Kidney (tissue), 14 donors: ENCODE measurements around the gene SMARCE1. TPM values are rescaled to one million over a fixed set of nuclear protein-coding genes. Genes with fewer than 3 reads are reported as not detected.

ENCODE experiments used
- DNase-seq, 5 donors: peaks; one replicate each; pipeline ENCODE4 v3.0.0-alpha.2; 2013 to 2020
- FAIRE-seq: peaks from 2 replicates; lab custom pipeline; 2012; peaks lifted over from hg19 to GRCh38; lab: Jason Lieb, UNC
- H3K27ac ChIP-seq, 2 donors: one replicate each; pipeline ENCODE4 v1.7.0; 2013; ENCODE audit warnings: low read depth in 2 of 2, low read length in 2 of 2, inconsistent platforms in 1 of 2
- H3K27me3 ChIP-seq: one replicate; pipeline ENCODE4 v1.7.1; 2013; ENCODE audit warnings: low read length, inconsistent platforms; ENCODE audit not compliant: control insufficient read depth, insufficient read depth
- H3K36me3 ChIP-seq, 3 donors: one replicate each; pipeline versions ENCODE4 v1.7.0 to v1.7.1; 2013; ENCODE audit warnings: low read length in 3 of 3, control low read depth in 1 of 3, inconsistent platforms in 1 of 3; ENCODE audit not compliant: insufficient read depth in 3 of 3, control insufficient read depth in 2 of 3
- H3K4me1 ChIP-seq, 3 donors: one replicate each; pipeline versions ENCODE4 v1.7.0 to v1.7.1; 2013; ENCODE audit warnings: low read length in 3 of 3, inconsistent platforms in 1 of 3, low read depth in 1 of 3; ENCODE audit not compliant: control insufficient read depth in 2 of 3, insufficient read depth in 2 of 3
- H3K4me3 ChIP-seq, 3 donors: one replicate each; pipeline versions ENCODE4 v1.7.0 to v1.8.1; 2013; ENCODE audit warnings: low read length in 3 of 3, control low read depth in 1 of 3, inconsistent platforms in 1 of 3
- H3K9ac ChIP-seq, 3 donors: one replicate each; pipeline versions ENCODE4 v1.7.0 to v1.7.1; 2013; ENCODE audit warnings: low read length in 3 of 3, control low read depth in 1 of 3, inconsistent platforms in 1 of 3
- H3K9me3 ChIP-seq, 3 donors: one replicate each; pipeline versions ENCODE4 v1.7.0 to v1.7.1; 2013; ENCODE audit warnings: low read length in 3 of 3, control low read depth in 1 of 3, inconsistent platforms in 1 of 3; ENCODE audit not compliant: control insufficient read depth in 2 of 3, insufficient read depth in 1 of 3
- intact Hi-C: fragments of 100-400 bp; cut with DNase I; formaldehyde crosslinking; loops from one replicate; pipeline ENCODE4 v1.11.1; 2022
- polyA plus RNA-seq: library from polyadenylated mRNA; stranded (reverse); fragments of 350-450 nt; fragmentation: Illumina TruSeq; extraction: RNeasy Lipid Tissue Mini Kit (QIAGEN cat#74804); gene quantifications from one replicate; pipeline ENCODE4 v1.2.3, GENCODE V29; 2014; ENCODE audit warnings: low read depth, low replicate concordance; ENCODE audit not compliant: insufficient read depth
- total RNA-seq: library from RNA; stranded (reverse); fragmentation: NEBNext Ultra II Directional; extraction: Animal tissue kit (Norgen Biotek cat#: 25700); gene quantifications from one replicate; pipeline ENCODE4 v1.2.1, GENCODE V29; 2021
- TF ChIP-seq, protein P1 (sequence below): IDR thresholded peaks from 3 replicates; pipeline ENCODE4 v1.5.1; 2012; ENCODE audit warnings: mild to moderate bottlenecking, moderate library complexity, borderline replicate concordance; ENCODE audit not compliant: insufficient read depth; ENCODE audit errors: extremely low read depth
- donor health status: control.
- donor health status: control.
- donor health status: control.
- donor health status: control.
- donor health status: control.
- donor health status: DM: yes; HTN: yes; CAD: no.
- donor health status: Normal renal cell carcinoma (clear cell type).

SMARCE1 gene
- total and polyA plus RNA-seq, 2 donors from 2014 or later: 73.4 to 112 TPM

DNA sequence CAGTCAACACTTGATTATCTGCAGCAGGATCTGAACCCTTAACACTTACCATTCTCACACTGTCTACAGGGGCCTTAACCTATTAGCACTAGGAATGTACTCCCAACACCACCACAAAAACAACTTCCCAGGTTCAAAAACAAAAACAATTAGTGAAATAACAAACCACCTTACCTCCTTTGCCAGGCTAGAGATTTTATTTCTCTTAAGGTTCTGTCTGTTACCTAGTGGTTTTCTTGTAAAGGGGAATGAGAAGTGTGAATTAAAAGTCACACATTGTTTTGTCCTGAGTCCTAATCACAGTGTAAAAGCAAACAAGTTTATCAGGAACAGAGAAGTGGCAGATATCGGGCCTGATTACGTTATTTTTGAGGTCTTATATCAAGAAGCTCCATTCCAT, 9.7 kb downstream of the SMARCE1 start:
- H3K4me1 ChIP-seq: no peaks in the 10 kb centered on the region
- FAIRE-seq (no peak), DNase-seq (no peak)
- no peak overlapping the region for H3K9ac ChIP-seq
- H3K27me3 ChIP-seq: no peaks in the 10 kb centered on the region
- TF ChIP-seq, protein P1, sequence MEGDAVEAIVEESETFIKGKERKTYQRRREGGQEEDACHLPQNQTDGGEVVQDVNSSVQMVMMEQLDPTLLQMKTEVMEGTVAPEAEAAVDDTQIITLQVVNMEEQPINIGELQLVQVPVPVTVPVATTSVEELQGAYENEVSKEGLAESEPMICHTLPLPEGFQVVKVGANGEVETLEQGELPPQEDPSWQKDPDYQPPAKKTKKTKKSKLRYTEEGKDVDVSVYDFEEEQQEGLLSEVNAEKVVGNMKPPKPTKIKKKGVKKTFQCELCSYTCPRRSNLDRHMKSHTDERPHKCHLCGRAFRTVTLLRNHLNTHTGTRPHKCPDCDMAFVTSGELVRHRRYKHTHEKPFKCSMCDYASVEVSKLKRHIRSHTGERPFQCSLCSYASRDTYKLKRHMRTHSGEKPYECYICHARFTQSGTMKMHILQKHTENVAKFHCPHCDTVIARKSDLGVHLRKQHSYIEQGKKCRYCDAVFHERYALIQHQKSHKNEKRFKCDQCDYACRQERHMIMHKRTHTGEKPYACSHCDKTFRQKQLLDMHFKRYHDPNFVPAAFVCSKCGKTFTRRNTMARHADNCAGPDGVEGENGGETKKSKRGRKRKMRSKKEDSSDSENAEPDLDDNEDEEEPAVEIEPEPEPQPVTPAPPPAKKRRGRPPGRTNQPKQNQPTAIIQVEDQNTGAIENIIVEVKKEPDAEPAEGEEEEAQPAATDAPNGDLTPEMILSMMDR: no peak
- peaks cover 20 to 56% (median 35%) of the 10 kb centered on the region in 3 donors for H3K36me3 ChIP-seq
- no peak overlapping the region for H3K4me3 ChIP-seq
- no peaks in the 10 kb centered on the region for H3K9me3 ChIP-seq
- H3K27ac ChIP-seq: no peak overlapping the region
- intact Hi-C loops: no loop called here

DNA sequence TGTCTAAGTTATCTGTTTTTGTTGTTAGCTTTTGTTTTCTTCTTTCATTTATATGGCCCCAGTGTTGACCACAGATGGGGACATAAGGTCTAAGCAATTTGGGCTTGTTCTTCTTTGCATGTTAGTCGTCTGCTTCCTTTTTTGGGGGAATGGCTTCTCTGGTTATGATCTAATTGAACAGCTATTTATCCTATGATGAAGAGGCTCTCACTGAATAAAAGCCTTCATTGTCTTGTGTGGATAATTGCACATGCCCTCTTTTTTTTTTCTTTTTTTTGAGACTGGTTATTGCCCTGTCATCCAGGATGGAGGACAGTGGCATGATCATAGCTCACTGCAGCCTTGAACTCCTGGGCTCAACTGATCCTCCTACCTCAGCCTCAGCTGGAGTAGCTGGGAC, 13.7 kb downstream of the SMARCE1 start:
- DNase-seq: no peak
- no peaks in the 10 kb centered on the region for H3K9me3 ChIP-seq
- H3K27me3 ChIP-seq: no peaks in the 10 kb centered on the region
- H3K9ac ChIP-seq: no peak overlapping the region
- H3K36me3 ChIP-seq: peaks cover 32 to 74% (median 33%) of the 10 kb centered on the region in 3 donors
- FAIRE-seq: no peak
- TF ChIP-seq, protein P1: no peak
- H3K4me1 ChIP-seq: no peaks in the 10 kb centered on the region
- no peak overlapping the region for H3K27ac ChIP-seq
- H3K4me3 ChIP-seq: no peak overlapping the region
- intact Hi-C loops: no loop called here

DNA sequence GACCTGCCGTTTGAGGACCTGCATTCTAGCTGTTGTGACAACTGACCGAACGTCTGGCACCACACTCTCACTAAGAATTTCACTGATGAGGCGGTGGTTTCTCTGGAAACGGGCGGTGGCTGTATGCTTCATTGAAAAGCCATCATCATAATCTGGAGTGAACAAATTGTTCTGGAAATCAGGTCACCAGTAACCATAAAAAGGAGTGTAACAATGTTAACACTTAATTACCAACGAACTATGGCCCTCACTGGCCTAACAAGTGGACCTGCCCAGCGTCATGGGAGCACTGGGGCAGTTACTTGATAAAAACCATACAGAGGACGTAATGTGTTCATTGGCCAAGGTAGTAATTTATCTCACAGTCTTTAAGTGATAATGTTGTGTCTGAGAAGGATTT, 15.4 kb downstream of the SMARCE1 start:
- intact Hi-C loops: no loop called here
- Histone ChIP-seq H3K4me1 (no peaks in the 10 kb centered on the region), H3K27ac (no peak overlapping the region), H3K9ac (no peak overlapping the region), H3K9me3 (no peaks in the 10 kb centered on the region), H3K4me3 (no peak overlapping the region), H3K27me3 (no peaks in the 10 kb centered on the region), H3K36me3 (peaks cover 31 to 76% (median 32%) of the 10 kb centered on the region in 3 donors)
- FAIRE-seq (no peak), DNase-seq (no peak)
- TF ChIP-seq, protein P1: no peak

DNA sequence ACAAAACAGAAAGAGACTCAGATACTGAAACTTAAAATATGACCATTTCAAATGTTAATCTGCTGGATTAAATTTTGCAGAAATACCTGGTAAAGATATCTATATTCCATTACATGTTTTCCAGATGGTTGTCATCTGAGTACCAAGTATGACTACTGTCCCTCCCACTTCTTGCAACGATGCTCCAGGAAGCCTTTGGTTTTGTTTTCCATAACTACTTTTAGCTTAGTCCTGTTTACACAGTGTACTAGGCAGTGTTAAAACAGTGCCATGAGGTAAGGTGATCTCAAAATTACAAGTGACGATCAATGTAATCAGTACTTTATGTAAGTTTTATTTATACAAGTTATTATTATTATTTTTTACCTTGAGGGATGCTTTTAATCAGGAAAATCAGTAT, 17.8 kb downstream of the SMARCE1 start:
- no peak overlapping the region for H3K4me3 ChIP-seq
- H3K36me3 ChIP-seq: peaks cover 21 to 56% (median 24%) of the 10 kb centered on the region in 3 donors
- no peak overlapping the region for H3K27ac ChIP-seq
- no peak for DNase-seq
- no peaks in the 10 kb centered on the region for H3K27me3 ChIP-seq
- FAIRE-seq: no peak
- intact Hi-C loops: no loop called here
- no peaks in the 10 kb centered on the region for H3K4me1 ChIP-seq
- no peak overlapping the region for H3K9ac ChIP-seq
- TF ChIP-seq, protein P1: no peak
- H3K9me3 ChIP-seq: no peaks in the 10 kb centered on the region
